BLaER1 treated with 17β-estradiol and CSF1 and Interleukin-3, amounts not matched to agents 10 nM and 100 nM (cell line): ENCODE measurements around the gene SLC16A3.

Experiments
- H3K27ac ChIP-seq, 11 experiments: shearing (Covaris generic); formaldehyde crosslinking; 2 replicates each; pipeline ENCODE4 v1.8.1; 2022
- H3K27me3 ChIP-seq, 11 experiments: shearing (Covaris generic); formaldehyde crosslinking; 2 replicates each; pipeline ENCODE4 v1.8.1; 2022
- H3K36me3 ChIP-seq, 11 experiments: shearing (Covaris generic); formaldehyde crosslinking; 2 replicates each; pipeline ENCODE4 v1.8.1; 2022
- H3K4me1 ChIP-seq, 10 experiments: shearing (Covaris generic); formaldehyde crosslinking; 2 replicates each; pipeline ENCODE4 v1.8.1; 2022
- H3K4me2 ChIP-seq, 11 experiments: shearing (Covaris generic); formaldehyde crosslinking; 2 replicates each; pipeline ENCODE4 v1.8.1; 2022
- H3K4me3 ChIP-seq, 10 experiments: shearing (Covaris generic); formaldehyde crosslinking; 2 replicates each; pipeline ENCODE4 v1.8.1; 2022
- H3K9ac ChIP-seq, 11 experiments: shearing (Covaris generic); formaldehyde crosslinking; 2 replicates each; pipeline ENCODE4 v1.8.1; 2022
- H3K9me3 ChIP-seq, 11 experiments: shearing (Covaris generic); formaldehyde crosslinking; replicated peaks in 1 of 11; 2 replicates each; pipeline ENCODE4 v1.8.1; 2022
- H4K20me1 ChIP-seq, 11 experiments: shearing (Covaris generic); formaldehyde crosslinking; 2 replicates each; pipeline ENCODE4 v1.8.1; 2022
- Cebpa-rat ChIP-seq, 11 experiments: shearing (Covaris generic); IDR thresholded peaks; 2 replicates each; pipeline ENCODE4 v1.8.1; 2022

SLC16A3 gene

GRCh38 chr17:82281502-82282238 is 52.8 kb downstream of the SLC16A3 start:
- Histone ChIP-seq H3K4me3 (no peak overlapping the region), H3K4me1 (peaks cover 12 to 44% (median 28%) of the 10 kb centered on the region in 10 experiments; a peak in 19 of 20 replicates), H3K36me3 (no peaks in the 10 kb centered on the region), H3K4me2 (0 out of 22 replicates have a peak overlapping the region, but pooled peaks of 1 of the 11 experiments have one; percentile 14), H3K9ac (no peak overlapping the region), H3K9me3 (no peaks in the 10 kb centered on the region; a peak in 1 of 22 replicates), H4K20me1 (no peaks in the 10 kb centered on the region), H3K27me3 (no peaks in the 10 kb centered on the region), H3K27ac (no peak overlapping the region)
- no peak for TF ChIP-seq Cebpa-rat (IDR thresholded peaks at IDR 0.05)

GRCh38 chr17:82282239-82283207 is 53.7 kb downstream of the SLC16A3 start:
- no peak for TF ChIP-seq Cebpa-rat (IDR thresholded peaks at IDR 0.05)
- Histone ChIP-seq H4K20me1 (no peaks in the 10 kb centered on the region), H3K36me3 (no peaks in the 10 kb centered on the region), H3K9ac (peak overlapping the region in 6 of 11 experiments; percentile 0 to 42 (median 30); a peak in 4 of 22 replicates), H3K9me3 (peaks cover 0 to 7% (median 6%) of the 10 kb centered on the region in 11 experiments; a peak in 5 of 22 replicates), H3K4me2 (peak overlapping the region in 7 of 11 experiments; percentile 14 to 62 (median 43); a peak in 12 of 22 replicates), H3K27me3 (no peaks in the 10 kb centered on the region), H3K27ac (no peak overlapping the region), H3K4me1 (peaks cover 13 to 44% (median 32%) of the 10 kb centered on the region in 10 experiments; a peak in 19 of 20 replicates), H3K4me3 (no peak overlapping the region)

- no peak for TF ChIP-seq Cebpa-rat (IDR thresholded peaks at IDR 0.05)
- H3K9ac ChIP-seq: peak overlapping the region in 6 of 11 experiments; percentile 0 to 42 (median 30); a peak in 5 of 22 replicates
- no peaks in the 10 kb centered on the region for H4K20me1 ChIP-seq
- H3K36me3 ChIP-seq: no peaks in the 10 kb centered on the region
- H3K4me1 ChIP-seq: peaks cover 16 to 50% (median 37%) of the 10 kb centered on the region in 10 experiments; a peak in 19 of 20 replicates
- no peak overlapping the region for H3K4me3 ChIP-seq
- no peak overlapping the region for H3K27ac ChIP-seq
- peaks cover 0 to 11% (median 6%) of the 10 kb centered on the region in 11 experiments; a peak in 5 of 22 replicates for H3K9me3 ChIP-seq
- no peaks in the 10 kb centered on the region for H3K27me3 ChIP-seq
- peak overlapping the region in 7 of 11 experiments; percentile 14 to 62 (median 43); a peak in 13 of 22 replicates for H3K4me2 ChIP-seq
Observed at GRCh38 chr17:82283208-82283749, 54.4 kb downstream of the SLC16A3 start.

- H3K36me3 ChIP-seq: no peaks in the 10 kb centered on the region
- no peak overlapping the region for H3K4me2 ChIP-seq
- H3K4me3 ChIP-seq: no peak overlapping the region
- H3K27ac ChIP-seq: no peak overlapping the region
- no peak for TF ChIP-seq Cebpa-rat (IDR thresholded peaks at IDR 0.05)
- H3K27me3 ChIP-seq: no peaks in the 10 kb centered on the region
- no peak overlapping the region for H3K9ac ChIP-seq
- no peaks in the 10 kb centered on the region for H4K20me1 ChIP-seq
- peaks cover 16 to 53% (median 36%) of the 10 kb centered on the region in 10 experiments; a peak in 18 of 20 replicates for H3K4me1 ChIP-seq
- H3K9me3 ChIP-seq: peaks cover 0 to 11% (median 6%) of the 10 kb centered on the region in 11 experiments; a peak in 5 of 22 replicates
Observed at GRCh38 chr17:82285141-82285540, 56.3 kb downstream of the SLC16A3 start.

GRCh38 chr17:82287013-82287867 is 58.4 kb downstream of the SLC16A3 start:
- Histone ChIP-seq H3K27me3 (no peaks in the 10 kb centered on the region), H3K4me3 (no peak overlapping the region), H3K36me3 (no peaks in the 10 kb centered on the region), H3K4me1 (peaks cover 27 to 61% (median 40%) of the 10 kb centered on the region in 10 experiments), H3K9me3 (peaks cover 0 to 11% (median 6%) of the 10 kb centered on the region in 11 experiments; a peak in 5 of 22 replicates), H3K9ac (no peak overlapping the region), H4K20me1 (no peaks in the 10 kb centered on the region), H3K27ac (peak overlapping the region in 1 of 11 experiments; percentile 17; a peak in 1 of 22 replicates), H3K4me2 (peak overlapping the region in 8 of 11 experiments; percentile 0 to 51 (median 36); a peak in 14 of 22 replicates)
- TF ChIP-seq Cebpa-rat (IDR thresholded peaks at IDR 0.05): no peak

- Histone ChIP-seq H3K9me3 (peaks cover 0 to 11% (median 6%) of the 10 kb centered on the region in 11 experiments; a peak in 5 of 22 replicates), H4K20me1 (no peaks in the 10 kb centered on the region), H3K27me3 (no peaks in the 10 kb centered on the region), H3K4me1 (peaks cover 20 to 58% (median 37%) of the 10 kb centered on the region in 10 experiments), H3K4me2 (peak overlapping the region in 10 of 11 experiments; percentile 0 to 51 (median 32); a peak in 10 of 22 replicates), H3K9ac (no peak overlapping the region), H3K27ac (peak overlapping the region in 1 of 11 experiments; percentile 17; a peak in 1 of 22 replicates), H3K4me3 (no peak overlapping the region), H3K36me3 (no peaks in the 10 kb centered on the region)
- no peak for TF ChIP-seq Cebpa-rat (IDR thresholded peaks at IDR 0.05)
Observed at GRCh38 chr17:82287868-82288801, 59.3 kb downstream of the SLC16A3 start.
